MM.1S (cell line): ENCODE measurements around the gene TMEM44.

ENCODE experiments used
- CTCF ChIP-seq: fragments of 300-600 bp; sonication (generic); IDR thresholded peaks from 2 replicates; pipeline ENCODE4 v1.5.1; 2016; ENCODE audit warnings: antibody characterized with exemption, low read length, mixed read lengths
- EZH2 ChIP-seq: fragments of 300-600 bp; sonication (generic); optimal IDR thresholded peaks from 2 replicates; pipeline ENCODE3; 2017; ENCODE audit warnings: low read depth, mild to moderate bottlenecking, antibody characterized with exemption, low read length, mixed read lengths
- EZH2phosphoT487 ChIP-seq: fragments of 300-600 bp; sonication (generic); IDR thresholded peaks from 2 replicates; pipeline ENCODE4 v1.6.1; 2018; ENCODE audit warnings: antibody characterized with exemption, low read length

- TF ChIP-seq CTCF (no peak), EZH2 (no peak), EZH2phosphoT487 (no peak)
Observed at GRCh38 chr3:194584866-194585265, 48.4 kb downstream of the TMEM44 start.
